Activated CD4-positive, alpha-beta T cell treated with anti-CD3 and anti-CD28 coated beads, Interleukin-2, amount 10 ng/mL, durations not matched to agents 24 days and 14 days (primary cell): Measurements from ENCODE around the gene GPR183. TPM values are rescaled to one million over a fixed set of nuclear protein-coding genes. Genes with fewer than 3 reads are reported as not detected.
A peak's percentile ranks its signal among the peaks of the same experiment; 100 is the strongest.

Experiments
- DNase-seq: peaks from one replicate; pipeline ENCODE4 v3.0.0; 2022
- H3K27ac Mint-ChIP-seq: one replicate; pipeline ENCODE4 v1.8.0; 2022; ENCODE audit warnings: mild to moderate bottlenecking, mixed read lengths
- H3K27me3 Mint-ChIP-seq: one replicate; pipeline ENCODE4 v1.8.0; 2022; ENCODE audit warnings: mixed read lengths
- H3K36me3 Mint-ChIP-seq: one replicate; pipeline ENCODE4 v1.8.0; 2022; ENCODE audit warnings: low read depth, mild to moderate bottlenecking, mixed read lengths
- H3K4me1 Mint-ChIP-seq: one replicate; pipeline ENCODE4 v1.8.0; 2021; ENCODE audit warnings: mixed read lengths
- H3K4me3 Mint-ChIP-seq: one replicate; pipeline ENCODE4 v1.8.0; 2022; ENCODE audit warnings: mild to moderate bottlenecking, moderate library complexity, mixed read lengths
- H3K9me3 Mint-ChIP-seq: one replicate; pipeline ENCODE4 v1.8.0; 2021; ENCODE audit warnings: mixed read lengths
- intact Hi-C: fragments of 100-400 bp; cut with micrococcal nuclease; formaldehyde crosslinking; loops from one replicate; pipeline ENCODE4 v1.15.1; 2023
- total RNA-seq: library from RNA; stranded (reverse); gene quantifications from 2 replicates; pipeline ENCODE4 v1.2.3, GENCODE V29; 2022

Gene GPR183
- total RNA-seq, 1 donor from 2014 or later = 36.8 TPM

DNA sequence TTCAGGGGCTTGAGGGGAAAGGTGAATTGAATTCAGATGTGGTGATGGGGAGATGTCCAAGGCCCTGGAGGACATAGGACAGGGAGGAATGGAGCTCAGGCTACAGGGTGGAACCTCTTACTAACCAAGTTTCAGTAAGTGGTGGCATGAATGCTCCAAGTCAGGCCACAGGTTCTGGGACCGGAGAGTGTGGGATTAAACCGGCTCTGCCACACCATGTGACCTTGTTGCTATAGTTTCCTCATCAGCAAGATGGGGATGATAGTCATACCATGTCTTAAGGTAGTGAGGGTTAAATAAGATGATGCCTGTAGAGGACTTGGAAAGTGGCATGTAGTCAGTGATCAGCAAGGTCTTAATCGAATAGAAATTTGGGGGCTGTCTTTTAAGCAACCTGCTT lies 16.3 kb downstream of the GPR183 start:
- H3K27me3 Mint-ChIP-seq = no peaks in the 10 kb centered on the region
- no peak for DNase-seq
- peaks cover 67% of the 10 kb centered on the region for H3K4me1 Mint-ChIP-seq
- no peak overlapping the region for H3K4me3 Mint-ChIP-seq
- H3K27ac Mint-ChIP-seq = peak overlapping the region; percentile 71
- H3K36me3 Mint-ChIP-seq = peaks cover 56% of the 10 kb centered on the region
- intact Hi-C loops = no loop called here
- H3K9me3 Mint-ChIP-seq = no peaks in the 10 kb centered on the region

DNA sequence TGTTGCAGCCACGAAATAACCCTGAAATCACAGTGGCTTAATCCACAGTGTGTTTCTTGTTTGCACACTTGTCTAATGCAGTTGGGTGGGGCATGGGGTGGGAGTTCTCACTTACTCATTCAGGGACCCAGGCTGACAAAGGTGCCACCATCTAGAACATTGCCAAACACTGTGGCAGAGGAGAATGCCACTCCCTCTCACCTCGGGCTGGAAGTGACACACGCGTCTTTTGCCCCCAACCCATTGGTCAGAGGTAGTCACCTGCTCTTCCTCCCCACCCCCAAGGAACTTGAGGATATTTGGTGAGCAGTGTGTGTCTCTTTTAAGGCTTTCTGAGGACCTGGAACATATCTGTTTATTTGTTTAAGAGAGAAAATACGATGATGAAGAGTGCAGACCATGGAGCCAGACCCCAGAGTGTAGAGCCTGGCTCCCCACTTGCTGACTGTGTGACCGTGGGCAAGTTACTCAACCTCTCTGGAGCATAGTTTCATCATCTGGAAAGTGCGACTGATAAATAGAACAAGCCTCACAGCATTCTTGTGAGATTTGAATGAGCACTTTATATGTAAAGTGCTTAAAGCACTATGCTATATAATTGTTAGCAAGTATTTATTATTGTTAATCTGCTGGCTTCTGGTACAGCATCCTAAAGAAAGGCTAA lies 17.4 kb downstream of the GPR183 start:
- H3K36me3 Mint-ChIP-seq = peaks cover 49% of the 10 kb centered on the region
- intact Hi-C loops = loop anchor here (2.0 kb wide), 2 partner anchors 25 to 33 kb away; no protein-coding TSS in a partner anchor
- H3K4me3 Mint-ChIP-seq = no peak overlapping the region

DNA sequence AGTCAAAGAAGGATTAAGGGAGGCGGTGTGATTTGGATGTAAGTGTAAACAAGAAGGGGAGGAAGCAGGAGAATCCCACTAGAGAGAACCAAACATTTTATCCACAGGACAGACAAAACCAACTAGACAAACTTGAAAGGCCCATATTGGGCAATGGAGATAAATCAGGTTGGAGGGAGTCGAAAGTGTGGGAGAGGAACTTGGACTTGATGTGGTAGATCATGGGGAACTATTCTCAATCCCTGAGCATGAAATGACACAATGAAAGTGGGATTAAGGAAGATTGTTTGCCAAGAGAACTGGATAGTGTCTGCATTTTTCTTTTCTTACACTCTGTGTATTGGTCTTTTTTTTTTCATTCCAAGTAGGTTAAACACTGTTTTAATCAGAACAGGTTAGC lies 17.9 kb downstream of the GPR183 start:
- peak overlapping the region; percentile 55 for H3K27ac Mint-ChIP-seq
- intact Hi-C loops = loop anchor here (2.0 kb wide), 2 partner anchors 26 to 34 kb away; no protein-coding TSS in a partner anchor
- peaks cover 50% of the 10 kb centered on the region for H3K36me3 Mint-ChIP-seq
- no peaks in the 10 kb centered on the region for H3K9me3 Mint-ChIP-seq
- no peak overlapping the region for H3K4me3 Mint-ChIP-seq
- DNase-seq = no peak
- H3K4me1 Mint-ChIP-seq = peaks cover 66% of the 10 kb centered on the region
- no peaks in the 10 kb centered on the region for H3K27me3 Mint-ChIP-seq

More for the DNA sequence above, 17.4 kb downstream of the GPR183 start:
- Mint-ChIP-seq H3K27ac (peak overlapping the region; percentile 58), H3K4me1 (peaks cover 62% of the 10 kb centered on the region), H3K27me3 (no peaks in the 10 kb centered on the region), H3K9me3 (no peaks in the 10 kb centered on the region)
- no peak for DNase-seq

DNA sequence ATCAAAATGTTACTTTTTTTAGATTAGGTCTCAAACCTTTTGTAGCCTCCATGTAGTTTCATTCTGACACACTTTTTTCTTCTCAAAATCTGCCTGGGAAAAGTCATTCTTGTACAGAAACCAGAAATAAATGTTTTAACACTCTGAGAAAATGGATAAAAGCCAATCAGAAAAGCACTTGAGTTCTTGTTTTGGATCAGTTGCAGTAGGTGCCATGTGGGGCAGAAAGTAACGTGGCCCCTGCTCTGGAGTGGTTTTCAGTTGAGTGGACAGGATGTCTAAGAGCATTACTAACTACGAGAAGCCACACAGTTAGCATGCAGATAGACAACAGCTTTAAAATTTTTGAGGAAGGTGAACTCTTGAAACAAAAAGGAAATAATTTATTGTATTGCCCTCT lies 19.1 kb downstream of the GPR183 start:
- intact Hi-C loops = loop anchor here (1.0 to 2.0 kb wide), 4 partner anchors 8 to 35 kb away; partner anchors contain the start of gene GPR183
- Mint-ChIP-seq H3K36me3 (peaks cover 41% of the 10 kb centered on the region), H3K9me3 (no peaks in the 10 kb centered on the region), H3K4me1 (peaks cover 59% of the 10 kb centered on the region), H3K27me3 (no peaks in the 10 kb centered on the region), H3K27ac (peak overlapping the region; percentile 86), H3K4me3 (peak overlapping the region; percentile 55)
- DNase-seq = no peak

DNA sequence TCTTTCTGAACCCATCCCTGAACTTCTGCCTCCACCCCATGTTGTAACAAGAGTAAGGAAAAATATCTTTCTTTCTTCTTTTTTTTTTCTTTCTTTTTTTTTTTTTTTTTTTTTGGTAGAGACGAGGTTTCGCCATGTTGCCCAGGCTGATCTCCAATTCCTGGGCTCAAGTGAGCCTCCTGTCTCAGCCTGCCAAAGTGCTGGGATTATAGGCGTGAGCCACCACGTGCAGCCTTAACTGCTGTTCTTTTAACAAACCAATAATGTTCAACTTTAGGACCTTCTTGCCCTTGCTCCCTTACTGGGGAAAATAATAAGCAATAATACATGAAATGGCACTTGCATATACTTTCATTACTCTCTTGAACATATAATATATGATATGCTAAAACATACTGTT lies 19.6 kb downstream of the GPR183 start:
- no peaks in the 10 kb centered on the region for H3K27me3 Mint-ChIP-seq
- H3K4me1 Mint-ChIP-seq = peaks cover 60% of the 10 kb centered on the region
- DNase-seq = no peak
- no peaks in the 10 kb centered on the region for H3K9me3 Mint-ChIP-seq
- intact Hi-C loops = no loop called here
- H3K36me3 Mint-ChIP-seq = peaks cover 38% of the 10 kb centered on the region
- peak overlapping the region; percentile 86 for H3K27ac Mint-ChIP-seq
- peak overlapping the region; percentile 55 for H3K4me3 Mint-ChIP-seq

DNA sequence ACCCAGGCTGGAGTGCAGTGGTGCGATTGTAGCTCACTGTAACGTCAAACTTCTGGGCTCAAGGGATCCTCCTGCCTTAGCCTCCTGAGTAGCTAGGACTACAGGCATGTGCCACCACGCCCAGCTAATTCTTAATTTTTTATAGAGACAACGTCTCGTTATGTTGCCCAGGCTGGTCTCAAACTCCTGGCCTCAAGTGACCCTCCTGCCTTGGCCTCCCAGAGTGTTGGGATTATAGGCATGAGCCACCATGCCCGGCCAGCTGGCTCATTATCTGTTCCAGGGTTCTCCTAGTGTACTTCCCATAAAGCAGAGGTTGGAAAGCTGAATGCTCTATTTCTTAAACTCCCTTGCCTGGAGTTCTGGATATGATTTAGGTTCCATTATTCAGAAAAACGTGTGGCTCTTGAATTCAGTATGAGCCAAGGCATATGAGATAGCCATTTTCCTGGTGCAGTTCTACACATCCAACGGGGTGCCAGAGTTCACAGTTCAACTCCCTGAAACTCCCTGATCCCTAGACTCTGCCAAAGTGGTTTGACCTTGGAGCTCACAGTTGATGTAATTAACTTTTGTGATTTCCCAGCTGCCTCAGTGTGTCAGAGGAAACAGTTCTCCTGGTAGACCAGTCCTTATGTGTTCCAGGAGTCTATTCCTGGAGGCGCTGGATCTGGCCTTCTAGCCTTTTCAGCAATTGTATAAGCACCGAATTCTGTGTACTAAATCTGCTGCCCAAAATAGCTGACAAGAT lies 21.6 kb downstream of the GPR183 start:
- H3K27me3 Mint-ChIP-seq = no peaks in the 10 kb centered on the region
- peaks cover 70% of the 10 kb centered on the region for H3K4me1 Mint-ChIP-seq
- H3K36me3 Mint-ChIP-seq = peaks cover 34% of the 10 kb centered on the region
- no peaks in the 10 kb centered on the region for H3K9me3 Mint-ChIP-seq
- no peak overlapping the region for H3K4me3 Mint-ChIP-seq
- intact Hi-C loops = no loop called here
- DNase-seq = no peak
- no peak overlapping the region for H3K27ac Mint-ChIP-seq

DNA sequence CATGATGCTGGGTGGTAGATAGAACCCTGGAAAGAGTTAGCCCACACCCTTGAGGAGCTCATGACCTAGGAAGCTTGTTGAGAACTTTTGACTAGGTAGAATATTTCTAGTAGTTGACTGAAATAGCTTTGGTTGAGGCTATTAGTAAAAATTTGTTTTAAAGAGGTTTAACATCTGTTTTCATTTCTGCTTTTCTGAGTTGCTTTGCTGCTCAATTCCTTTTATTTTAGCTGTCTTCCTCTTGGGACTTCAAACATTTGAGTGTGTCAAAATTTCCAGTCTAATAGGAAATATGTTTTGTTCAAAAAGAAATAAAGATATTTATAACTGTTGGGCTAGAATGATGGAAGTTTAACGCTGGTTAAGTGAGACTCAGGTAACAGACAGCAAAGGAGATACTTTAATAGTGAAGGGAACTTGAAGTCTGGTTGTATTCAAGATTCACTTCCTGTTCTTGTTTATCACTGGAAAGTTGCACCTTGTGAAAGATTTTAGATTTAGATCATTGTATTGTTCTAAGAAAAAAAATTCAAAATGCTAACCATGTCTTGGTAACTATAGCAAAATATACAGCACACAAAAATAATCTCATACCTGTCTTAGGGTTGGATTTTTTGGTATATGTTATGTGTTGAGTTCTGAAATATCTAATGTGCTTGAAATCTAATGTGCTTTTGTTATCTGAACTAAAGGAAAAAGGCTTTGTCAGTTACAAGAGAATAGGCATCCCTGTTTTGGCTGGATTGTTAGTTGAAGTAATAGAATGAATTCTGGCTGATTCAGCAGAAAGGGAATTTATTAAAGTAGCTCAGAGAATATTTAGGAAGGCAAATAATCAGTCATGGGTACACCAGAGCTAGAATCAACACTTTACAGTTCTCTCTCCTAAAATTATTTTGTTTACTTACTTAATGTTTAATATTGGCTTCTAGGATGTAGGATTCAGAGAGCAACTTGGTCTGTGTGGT lies 24.7 kb downstream of the GPR183 start:
- no peak for DNase-seq
- Mint-ChIP-seq H3K27ac (peak overlapping the region; percentile 57), H3K4me1 (peaks cover 68% of the 10 kb centered on the region), H3K4me3 (peak overlapping the region; percentile 8), H3K27me3 (no peaks in the 10 kb centered on the region), H3K36me3 (peaks cover 34% of the 10 kb centered on the region), H3K9me3 (no peaks in the 10 kb centered on the region)
- intact Hi-C loops = no loop called here

DNA sequence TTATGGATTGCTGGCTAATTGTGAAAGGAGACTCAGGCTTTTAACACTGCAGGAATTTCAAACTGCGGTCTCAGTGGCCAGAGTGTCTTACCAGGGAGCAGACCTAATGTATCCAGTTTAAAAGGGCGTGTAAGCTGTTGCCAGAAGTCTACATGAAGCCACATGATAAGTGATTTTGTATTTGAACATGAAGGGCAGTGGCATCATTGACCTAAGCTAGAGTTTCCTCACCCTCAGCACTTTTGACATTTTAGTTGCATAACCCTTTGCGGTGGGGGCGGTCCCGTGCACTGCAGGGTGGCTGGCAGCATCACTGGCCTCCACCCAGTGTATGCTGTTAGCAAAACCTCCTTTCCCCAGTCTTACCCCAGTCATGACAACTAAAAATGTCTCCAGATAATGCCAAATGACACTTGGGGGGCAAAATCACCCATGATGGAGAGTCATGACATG lies 25.4 kb downstream of the GPR183 start:
- H3K4me1 Mint-ChIP-seq = peaks cover 65% of the 10 kb centered on the region
- H3K9me3 Mint-ChIP-seq = no peaks in the 10 kb centered on the region

DNA sequence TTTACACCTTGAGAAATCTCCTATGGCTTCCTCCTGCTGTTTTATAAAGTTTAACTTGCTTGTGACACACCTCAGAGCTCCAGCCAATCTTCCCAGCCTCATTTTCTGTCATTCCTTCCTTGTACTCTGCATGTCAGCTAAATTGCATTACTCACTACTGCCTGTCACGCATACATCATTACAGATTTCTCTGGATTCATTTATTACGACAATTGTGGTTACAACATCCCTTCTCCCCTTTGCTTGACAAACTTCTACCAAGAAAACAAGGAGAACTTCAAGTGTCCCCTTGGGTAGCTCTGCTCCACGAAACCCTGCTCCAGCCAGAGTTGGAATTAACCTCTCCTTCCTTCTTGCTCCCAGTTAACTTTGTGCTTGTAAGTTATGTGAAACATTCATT lies 27.0 kb downstream of the GPR183 start:
- H3K4me3 Mint-ChIP-seq = no peak overlapping the region
- H3K9me3 Mint-ChIP-seq = no peaks in the 10 kb centered on the region
- no peak overlapping the region for H3K27ac Mint-ChIP-seq
- intact Hi-C loops = no loop called here
- peak; percentile 51 for DNase-seq
- peaks cover 28% of the 10 kb centered on the region for H3K36me3 Mint-ChIP-seq
- H3K4me1 Mint-ChIP-seq = peaks cover 67% of the 10 kb centered on the region
- H3K27me3 Mint-ChIP-seq = no peaks in the 10 kb centered on the region

More for the DNA sequence above, 25.4 kb downstream of the GPR183 start:
- Mint-ChIP-seq H3K27me3 (no peaks in the 10 kb centered on the region), H3K4me3 (no peak overlapping the region), H3K36me3 (peaks cover 31% of the 10 kb centered on the region), H3K27ac (peak overlapping the region; percentile 9)
- peak; percentile 80 for DNase-seq
- intact Hi-C loops = no loop called here

DNA sequence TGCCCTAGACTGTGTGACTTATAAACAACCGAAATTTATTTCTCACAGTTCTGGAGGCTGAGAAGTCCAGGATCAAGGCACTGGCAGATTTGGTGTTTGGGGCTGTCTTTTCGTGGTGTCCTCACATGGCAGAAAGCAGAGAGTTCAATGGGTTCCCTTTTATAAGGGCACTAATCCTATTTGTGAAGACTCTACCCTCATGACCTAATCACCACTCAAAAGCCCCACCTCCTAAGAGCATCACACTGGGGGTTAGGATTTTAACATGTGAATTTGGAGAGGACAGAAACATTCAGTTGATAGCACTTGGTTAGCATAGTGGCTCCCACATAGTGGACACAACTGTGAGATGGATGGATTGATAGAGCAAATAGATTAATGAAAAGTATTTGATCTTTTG lies 27.6 kb downstream of the GPR183 start:
- H3K36me3 Mint-ChIP-seq = peaks cover 32% of the 10 kb centered on the region

DNA sequence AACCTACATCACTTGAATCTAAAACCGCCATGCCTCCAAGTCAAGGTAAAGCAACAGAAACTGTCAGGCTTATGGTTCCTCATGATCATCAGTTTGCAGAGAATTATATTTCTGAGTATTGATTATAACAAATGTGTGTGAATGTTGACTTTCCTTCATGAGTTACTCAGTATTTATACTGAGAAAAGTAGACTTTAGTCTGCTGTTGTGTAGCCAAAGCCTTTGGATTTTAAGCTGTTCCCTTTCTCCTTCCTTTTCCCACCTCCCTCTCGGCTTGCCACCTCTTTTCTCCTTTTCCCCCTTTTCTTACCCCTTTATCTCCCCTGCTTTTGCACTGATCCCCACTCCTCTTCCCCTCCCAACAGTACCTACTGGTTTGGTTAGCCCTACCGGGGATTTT lies 28.4 kb downstream of the GPR183 start:
- H3K4me3 Mint-ChIP-seq = no peak overlapping the region
- peaks cover 35% of the 10 kb centered on the region for H3K36me3 Mint-ChIP-seq
- H3K27me3 Mint-ChIP-seq = no peaks in the 10 kb centered on the region
- no peak overlapping the region for H3K27ac Mint-ChIP-seq
- H3K4me1 Mint-ChIP-seq = peaks cover 72% of the 10 kb centered on the region
- no peaks in the 10 kb centered on the region for H3K9me3 Mint-ChIP-seq
- peak; percentile 48 for DNase-seq
- intact Hi-C loops = no loop called here

More for the DNA sequence above, 27.6 kb downstream of the GPR183 start:
- H3K4me1 Mint-ChIP-seq = peaks cover 70% of the 10 kb centered on the region
- intact Hi-C loops = no loop called here
- H3K9me3 Mint-ChIP-seq = no peaks in the 10 kb centered on the region
- H3K27me3 Mint-ChIP-seq = no peaks in the 10 kb centered on the region
- no peak overlapping the region for H3K4me3 Mint-ChIP-seq
- H3K27ac Mint-ChIP-seq = no peak overlapping the region
- DNase-seq = peak; percentile 48

DNA sequence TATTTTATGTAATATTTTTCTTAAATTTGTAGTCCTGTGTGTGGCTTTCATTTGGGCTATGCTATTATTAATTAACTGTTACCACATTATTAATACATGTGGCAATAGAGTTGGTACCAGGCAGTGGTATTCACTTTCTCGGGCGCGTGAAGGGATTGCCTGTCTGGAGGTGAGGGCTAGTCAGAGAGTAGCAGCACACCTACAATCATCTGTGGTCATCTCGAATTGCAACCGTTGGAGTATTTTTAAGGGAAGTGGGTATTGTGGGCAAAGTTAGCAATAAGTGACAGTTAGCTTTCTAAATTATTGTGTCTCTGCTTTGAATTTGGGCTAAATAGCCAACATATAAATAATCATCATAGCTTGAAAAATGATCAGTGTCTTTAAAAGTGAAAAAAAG lies 29.0 kb downstream of the GPR183 start:
- Mint-ChIP-seq H3K4me1 (peaks cover 78% of the 10 kb centered on the region), H3K27me3 (no peaks in the 10 kb centered on the region), H3K9me3 (no peaks in the 10 kb centered on the region), H3K4me3 (no peak overlapping the region), H3K27ac (no peak overlapping the region), H3K36me3 (peaks cover 41% of the 10 kb centered on the region)
- intact Hi-C loops = no loop called here
- peak; percentile 53 for DNase-seq

DNA sequence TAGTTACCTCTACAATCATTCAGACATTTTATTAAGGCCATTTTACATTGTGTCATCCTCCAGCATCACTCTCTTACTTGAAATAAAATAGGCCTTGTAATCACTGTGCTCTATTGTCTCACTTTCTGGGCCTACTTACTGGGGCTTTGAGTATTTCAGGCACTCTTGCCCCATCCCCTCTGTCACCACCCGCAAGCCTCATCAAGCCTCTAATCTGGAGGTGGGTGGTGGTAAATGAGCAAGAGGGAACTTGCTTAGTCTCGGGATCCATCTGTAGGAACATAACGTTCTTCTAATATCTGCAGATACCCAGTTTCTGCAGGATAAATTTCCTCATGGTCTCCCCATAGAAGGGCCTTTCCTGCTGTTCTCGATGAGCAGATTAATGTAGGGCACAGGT lies 29.6 kb downstream of the GPR183 start:
- no peak overlapping the region for H3K27ac Mint-ChIP-seq
- H3K9me3 Mint-ChIP-seq = no peaks in the 10 kb centered on the region
- peaks cover 75% of the 10 kb centered on the region for H3K4me1 Mint-ChIP-seq
- H3K27me3 Mint-ChIP-seq = no peaks in the 10 kb centered on the region
- H3K36me3 Mint-ChIP-seq = peaks cover 43% of the 10 kb centered on the region
- intact Hi-C loops = no loop called here
- no peak for DNase-seq
- H3K4me3 Mint-ChIP-seq = no peak overlapping the region
